Type B pancreatic cell (in vitro differentiated cells): ENCODE measurements around the gene IKBKG. TPM values are rescaled to one million over a fixed set of nuclear protein-coding genes. Genes with fewer than 3 reads are reported as not detected.
"Not testable (repeated sequence)": the region's sequence is repeated elsewhere in the genome, so short reads cannot be mapped to it uniquely, and the experiment has no call there.

ENCODE experiments used
- DNase-seq: peaks from one replicate; pipeline ENCODE4 v3.0.0; 2021; ENCODE audit warnings: mixed read lengths; ENCODE audit not compliant: unreplicated experiment; ENCODE audit errors: extremely low spot score
- H3K27ac Mint-ChIP-seq: 2 replicates; pipeline ENCODE4 v1.8.0; 2021; ENCODE audit warnings: mild to moderate bottlenecking, mixed read lengths
- H3K27me3 Mint-ChIP-seq: 2 replicates; pipeline ENCODE4 v1.8.0; 2021; ENCODE audit warnings: mixed read lengths
- H3K36me3 Mint-ChIP-seq: 2 replicates; pipeline ENCODE4 v1.8.0; 2021; ENCODE audit warnings: mixed read lengths
- H3K4me1 Mint-ChIP-seq: one replicate; pipeline ENCODE4 v1.8.0; 2021; ENCODE audit warnings: mixed read lengths; ENCODE audit not compliant: unreplicated experiment
- H3K4me3 Mint-ChIP-seq: 2 replicates; pipeline ENCODE4 v1.8.0; 2021; ENCODE audit warnings: mild to moderate bottlenecking, mixed read lengths
- H3K9me3 Mint-ChIP-seq: 2 replicates; pipeline ENCODE4 v1.8.0; 2021; ENCODE audit warnings: mixed read lengths
- long read RNA-seq: library from polyadenylated mRNA; unstranded; transcript quantifications from one replicate; pipeline ENCODE4 v2.0.0, GENCODE V29; 2020
- total RNA-seq: library from RNA; stranded (reverse); gene quantifications from 2 replicates; pipeline ENCODE4 v1.2.1, GENCODE V29; 2021; ENCODE audit warnings: low replicate concordance
- TF ChIP-seq, protein P1 (sequence below): fragments of 200-600 bp; sonication (generic); conservative IDR thresholded peaks from 2 replicates; pipeline ENCODE4 v1.5.0; 2021; ENCODE audit warnings: antibody characterized with exemption, mild to moderate bottlenecking

The IKBKG gene
- 14.6 and 15.5 TPM in 2 replicates for total RNA-seq
- long read RNA-seq: 0 reads

- TF ChIP-seq, protein P1, sequence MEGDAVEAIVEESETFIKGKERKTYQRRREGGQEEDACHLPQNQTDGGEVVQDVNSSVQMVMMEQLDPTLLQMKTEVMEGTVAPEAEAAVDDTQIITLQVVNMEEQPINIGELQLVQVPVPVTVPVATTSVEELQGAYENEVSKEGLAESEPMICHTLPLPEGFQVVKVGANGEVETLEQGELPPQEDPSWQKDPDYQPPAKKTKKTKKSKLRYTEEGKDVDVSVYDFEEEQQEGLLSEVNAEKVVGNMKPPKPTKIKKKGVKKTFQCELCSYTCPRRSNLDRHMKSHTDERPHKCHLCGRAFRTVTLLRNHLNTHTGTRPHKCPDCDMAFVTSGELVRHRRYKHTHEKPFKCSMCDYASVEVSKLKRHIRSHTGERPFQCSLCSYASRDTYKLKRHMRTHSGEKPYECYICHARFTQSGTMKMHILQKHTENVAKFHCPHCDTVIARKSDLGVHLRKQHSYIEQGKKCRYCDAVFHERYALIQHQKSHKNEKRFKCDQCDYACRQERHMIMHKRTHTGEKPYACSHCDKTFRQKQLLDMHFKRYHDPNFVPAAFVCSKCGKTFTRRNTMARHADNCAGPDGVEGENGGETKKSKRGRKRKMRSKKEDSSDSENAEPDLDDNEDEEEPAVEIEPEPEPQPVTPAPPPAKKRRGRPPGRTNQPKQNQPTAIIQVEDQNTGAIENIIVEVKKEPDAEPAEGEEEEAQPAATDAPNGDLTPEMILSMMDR: no peak
- Mint-ChIP-seq H3K36me3 (peaks cover 15% of the 10 kb centered on the region), H3K4me1 (peaks cover 9% of the 10 kb centered on the region), H3K27me3 (no peaks in the 10 kb centered on the region), H3K9me3 (no peaks in the 10 kb centered on the region), H3K27ac (peak within 1 kb of the TSS; percentile 94), H3K4me3 (peak within 1 kb of the TSS; percentile 94)
- peak; percentile 88 for DNase-seq
Measured at GRCh38 chrX:154547245-154548027, at the start of gene IKBKG. Gene IKBKG, plus strand, starts transcription at chrX:154547620. Its CDS starts 4,383 bp downstream, at chrX:154552003.

DNA sequence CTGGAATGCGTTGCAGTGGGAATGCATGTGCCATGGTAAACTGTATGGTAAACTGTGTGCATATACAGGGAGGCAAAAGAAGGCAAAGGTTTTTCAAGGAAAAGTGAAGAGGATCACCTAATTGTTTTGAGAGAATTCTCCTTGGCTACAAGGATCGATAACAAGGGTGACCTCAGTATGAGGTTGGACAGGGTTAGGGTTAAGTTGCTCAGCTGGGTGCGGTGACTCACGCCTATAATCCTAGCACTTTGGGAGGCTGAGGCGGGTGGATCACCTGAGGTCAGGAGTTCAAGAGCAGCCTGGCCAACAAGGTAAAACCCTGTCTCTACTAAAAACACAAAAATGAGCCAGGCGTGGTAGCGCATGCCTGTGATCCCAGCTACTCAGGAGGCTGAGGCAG, 46.0 kb upstream of the IKBKG start:
- H3K27me3 Mint-ChIP-seq, H3K4me1 Mint-ChIP-seq, H3K4me3 Mint-ChIP-seq, DNase-seq, H3K9me3 Mint-ChIP-seq, H3K27ac Mint-ChIP-seq, H3K36me3 Mint-ChIP-seq: not testable (repeated sequence)

DNA sequence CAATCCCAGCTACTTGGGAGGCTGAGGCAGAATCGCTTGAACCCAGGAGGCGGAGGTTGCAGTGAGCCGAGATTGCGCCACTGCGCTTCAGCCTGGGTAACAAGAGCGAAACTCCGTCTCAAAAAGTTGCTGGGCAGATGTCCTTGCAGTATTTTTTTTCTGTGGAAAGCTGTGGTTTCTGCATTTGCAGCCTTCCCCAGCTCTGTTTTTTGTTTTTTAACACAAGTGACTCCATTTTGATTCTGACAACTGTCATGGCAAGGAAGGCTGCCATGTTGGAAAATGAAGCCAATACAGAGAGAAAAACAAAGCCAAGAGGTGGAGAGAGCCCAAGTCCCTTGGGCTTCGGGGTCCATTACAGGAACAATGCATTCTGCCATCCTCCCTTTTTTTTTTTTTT, 45.3 kb upstream of the IKBKG start:
- no peak overlapping the region for H3K4me3 Mint-ChIP-seq
- DNase-seq: no peak
- H3K4me1 Mint-ChIP-seq: no peaks in the 10 kb centered on the region
- no peaks in the 10 kb centered on the region for H3K27me3 Mint-ChIP-seq
- H3K9me3 Mint-ChIP-seq: no peaks in the 10 kb centered on the region
- H3K36me3 Mint-ChIP-seq: no peaks in the 10 kb centered on the region
- H3K27ac Mint-ChIP-seq: no peak overlapping the region
- TF ChIP-seq, protein P1: no peak

GRCh38 chrX:154502989-154503388, 44.4 kb upstream of the IKBKG start:
- H3K9me3 Mint-ChIP-seq: no peaks in the 10 kb centered on the region
- no peak for DNase-seq
- no peaks in the 10 kb centered on the region for H3K27me3 Mint-ChIP-seq
- TF ChIP-seq, protein P1: no peak
- no peak overlapping the region for H3K27ac Mint-ChIP-seq
- H3K4me3 Mint-ChIP-seq: no peak overlapping the region
- H3K36me3 Mint-ChIP-seq: no peaks in the 10 kb centered on the region
- no peaks in the 10 kb centered on the region for H3K4me1 Mint-ChIP-seq

GRCh38 chrX:154505734-154506133, 41.7 kb upstream of the IKBKG start:
- no peaks in the 10 kb centered on the region for H3K4me1 Mint-ChIP-seq
- no peak overlapping the region for H3K4me3 Mint-ChIP-seq
- H3K9me3 Mint-ChIP-seq: no peaks in the 10 kb centered on the region
- peaks cover 14% of the 10 kb centered on the region for H3K36me3 Mint-ChIP-seq
- DNase-seq: no peak
- no peaks in the 10 kb centered on the region for H3K27me3 Mint-ChIP-seq
- TF ChIP-seq, protein P1: no peak
- H3K27ac Mint-ChIP-seq: no peak overlapping the region

DNA sequence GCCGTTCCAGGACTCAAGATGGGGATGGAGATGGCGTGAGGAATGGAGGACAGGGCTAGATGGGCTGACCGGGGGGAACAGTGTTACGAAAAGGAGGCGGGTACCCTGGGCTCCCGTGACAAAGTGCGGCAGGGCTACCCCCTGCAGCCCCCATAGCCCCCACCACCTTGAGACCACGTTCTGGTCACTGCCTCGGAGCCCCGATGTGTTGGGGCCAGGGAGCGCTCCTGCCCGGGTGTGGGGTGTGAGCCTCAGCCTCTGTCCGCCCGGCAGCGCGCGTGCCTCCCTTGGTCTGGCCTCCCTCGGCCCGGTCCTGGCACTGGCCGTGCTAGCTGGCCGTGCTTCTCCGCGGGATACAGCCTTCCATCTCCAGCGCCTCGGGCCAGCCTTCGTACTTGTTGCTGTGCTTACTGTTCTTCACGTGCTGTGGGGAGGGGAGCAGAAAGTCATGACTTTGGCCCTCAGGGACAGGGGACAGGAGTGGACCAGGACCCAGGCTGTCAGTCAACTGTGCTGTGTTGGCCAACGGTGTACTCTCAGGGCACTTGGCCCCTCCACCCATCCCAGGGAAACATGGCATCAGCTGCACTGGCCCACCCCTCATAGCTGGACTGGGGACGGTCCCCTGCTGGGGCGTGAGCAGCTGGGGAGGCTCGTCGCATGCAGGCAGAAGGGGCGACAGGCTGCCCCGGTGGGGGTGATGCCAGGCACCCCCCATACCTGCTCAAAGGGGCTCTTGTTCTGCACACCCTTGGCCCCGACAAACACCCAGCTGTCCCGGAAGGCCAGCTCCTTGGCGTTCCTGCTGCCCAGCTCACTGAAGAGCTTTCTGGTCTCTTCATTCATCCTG, 40.7 kb upstream of the IKBKG start:
- Mint-ChIP-seq H3K27me3 (no peaks in the 10 kb centered on the region), H3K4me1 (no peaks in the 10 kb centered on the region), H3K27ac (no peak overlapping the region), H3K4me3 (no peak overlapping the region), H3K9me3 (no peaks in the 10 kb centered on the region), H3K36me3 (peaks cover 14% of the 10 kb centered on the region)
- no peak for DNase-seq
- TF ChIP-seq, protein P1: no peak
